Measurements from ENCODE around the gene HRC. TPM values are rescaled to one million over a fixed set of nuclear protein-coding genes. Genes with fewer than 3 reads are reported as not detected.

The HRC gene
- total RNA-seq, 1 donor from 2014 or later, result not detected

DNA sequence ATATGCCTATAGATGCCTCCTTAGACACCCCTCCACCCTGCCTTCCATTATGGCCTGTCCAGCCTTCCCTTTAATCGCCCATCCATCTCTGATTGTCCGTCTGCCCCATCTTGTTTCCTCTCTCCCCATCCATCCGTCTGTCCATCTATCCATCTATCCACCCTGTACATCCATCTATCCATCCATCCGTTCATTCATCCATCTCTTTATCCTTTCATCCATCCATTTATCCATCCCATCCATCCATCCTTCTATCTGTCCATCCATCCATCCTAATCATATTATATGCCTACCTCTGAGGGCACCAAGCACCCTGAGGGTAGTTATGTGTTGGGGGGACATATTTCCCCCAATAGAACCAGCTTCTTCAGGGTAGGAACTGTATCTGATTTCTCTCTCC, 25.5 kb upstream of the HRC start:
- TF ChIP-seq, protein P1, sequence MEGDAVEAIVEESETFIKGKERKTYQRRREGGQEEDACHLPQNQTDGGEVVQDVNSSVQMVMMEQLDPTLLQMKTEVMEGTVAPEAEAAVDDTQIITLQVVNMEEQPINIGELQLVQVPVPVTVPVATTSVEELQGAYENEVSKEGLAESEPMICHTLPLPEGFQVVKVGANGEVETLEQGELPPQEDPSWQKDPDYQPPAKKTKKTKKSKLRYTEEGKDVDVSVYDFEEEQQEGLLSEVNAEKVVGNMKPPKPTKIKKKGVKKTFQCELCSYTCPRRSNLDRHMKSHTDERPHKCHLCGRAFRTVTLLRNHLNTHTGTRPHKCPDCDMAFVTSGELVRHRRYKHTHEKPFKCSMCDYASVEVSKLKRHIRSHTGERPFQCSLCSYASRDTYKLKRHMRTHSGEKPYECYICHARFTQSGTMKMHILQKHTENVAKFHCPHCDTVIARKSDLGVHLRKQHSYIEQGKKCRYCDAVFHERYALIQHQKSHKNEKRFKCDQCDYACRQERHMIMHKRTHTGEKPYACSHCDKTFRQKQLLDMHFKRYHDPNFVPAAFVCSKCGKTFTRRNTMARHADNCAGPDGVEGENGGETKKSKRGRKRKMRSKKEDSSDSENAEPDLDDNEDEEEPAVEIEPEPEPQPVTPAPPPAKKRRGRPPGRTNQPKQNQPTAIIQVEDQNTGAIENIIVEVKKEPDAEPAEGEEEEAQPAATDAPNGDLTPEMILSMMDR (IDR thresholded peaks at IDR 0.05; ENCODE audit: insufficient read depth, low read length, poor library complexity, severe bottlenecking), result no peak
- H3K27me3 ChIP-seq (ENCODE audit: control insufficient read depth, insufficient read depth, low read length), result no peaks in the 10 kb centered on the region

DNA sequence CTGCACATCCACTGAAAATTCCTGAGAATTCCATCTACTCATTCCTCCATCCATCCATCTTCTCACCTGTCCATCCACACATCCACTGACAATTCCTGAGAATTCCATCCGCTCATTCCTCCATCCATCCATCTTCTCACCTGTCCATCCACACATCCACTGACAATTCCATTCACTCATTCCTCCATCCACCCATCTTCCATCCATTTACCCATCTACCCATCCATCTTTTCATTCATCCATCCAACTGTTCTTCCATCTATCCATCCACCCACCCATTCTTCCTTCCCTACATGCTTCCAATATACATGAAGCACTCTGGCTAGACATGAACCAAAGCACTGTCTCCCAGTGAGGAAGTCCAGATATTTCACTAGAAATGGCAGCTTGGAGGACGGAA, 18.0 kb upstream of the HRC start:
- H3K36me3 ChIP-seq (ENCODE audit: control insufficient read depth, insufficient read depth, low read length), result no peaks in the 10 kb centered on the region
- TF ChIP-seq, protein P1 (IDR thresholded peaks at IDR 0.05; ENCODE audit: insufficient read depth, low read length, poor library complexity, severe bottlenecking), result no peak
- no peak overlapping the region for H3K4me3 ChIP-seq (ENCODE audit: low read depth, low read length)
- DNase-seq (ENCODE audit: low read depth), result no peak
- no peaks in the 10 kb centered on the region for H3K27me3 ChIP-seq (ENCODE audit: control insufficient read depth, insufficient read depth, low read length)

More for the DNA sequence above, 25.5 kb upstream of the HRC start:
- Histone ChIP-seq H3K36me3 (ENCODE audit: control insufficient read depth, insufficient read depth, low read length) (no peaks in the 10 kb centered on the region), H3K4me3 (ENCODE audit: low read depth, low read length) (no peak overlapping the region)
- DNase-seq (ENCODE audit: low read depth), result no peak

DNA sequence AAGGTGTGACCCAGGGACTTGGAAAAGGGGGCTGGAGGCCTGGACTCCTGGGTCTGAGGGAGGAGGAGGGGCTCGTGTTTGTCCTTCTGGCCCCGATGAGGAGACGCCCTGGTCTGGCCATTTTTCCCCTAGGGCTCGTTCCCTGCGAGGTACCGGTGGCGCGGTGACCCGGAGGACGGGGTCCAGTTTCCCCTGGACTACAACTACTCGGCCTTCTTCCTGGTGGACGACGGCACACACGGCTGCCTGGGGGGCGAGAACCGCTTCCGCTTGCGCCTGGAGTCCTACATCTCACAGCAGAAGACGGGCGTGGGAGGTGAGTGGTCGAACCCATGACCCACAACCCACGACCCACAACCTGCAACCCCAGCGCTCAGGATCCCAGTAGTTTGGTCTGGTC, 13.2 kb upstream of the HRC start:
- TF ChIP-seq, protein P1 (IDR thresholded peaks at IDR 0.05; ENCODE audit: insufficient read depth, low read length, poor library complexity, severe bottlenecking), result no peak
- Histone ChIP-seq H3K27me3 (ENCODE audit: control insufficient read depth, insufficient read depth, low read length) (peaks cover 11% of the 10 kb centered on the region), H3K36me3 (ENCODE audit: control insufficient read depth, insufficient read depth, low read length) (no peaks in the 10 kb centered on the region), H3K4me3 (ENCODE audit: low read depth, low read length) (no peak overlapping the region)
- no peak for DNase-seq (ENCODE audit: low read depth)

GRCh38 chr19:49167857-49168409, 12.7 kb upstream of the HRC start:
- Histone ChIP-seq H3K27me3 (ENCODE audit: control insufficient read depth, insufficient read depth, low read length) (peaks cover 11% of the 10 kb centered on the region), H3K36me3 (ENCODE audit: control insufficient read depth, insufficient read depth, low read length) (no peaks in the 10 kb centered on the region), H3K4me3 (ENCODE audit: low read depth, low read length) (no peak overlapping the region)
- no peak for DNase-seq (ENCODE audit: low read depth)
- TF ChIP-seq, protein P1 (IDR thresholded peaks at IDR 0.05; ENCODE audit: insufficient read depth, low read length, poor library complexity, severe bottlenecking), result no peak

GRCh38 chr19:49165865-49166301, 10.7 kb upstream of the HRC start:
- H3K27me3 ChIP-seq (ENCODE audit: control insufficient read depth, insufficient read depth, low read length), result peaks cover 11% of the 10 kb centered on the region
- no peak overlapping the region for H3K4me3 ChIP-seq (ENCODE audit: low read depth, low read length)
- DNase-seq (ENCODE audit: low read depth), result no peak
- TF ChIP-seq, protein P1 (IDR thresholded peaks at IDR 0.05; ENCODE audit: insufficient read depth, low read length, poor library complexity, severe bottlenecking), result peak; percentile 19
- no peaks in the 10 kb centered on the region for H3K36me3 ChIP-seq (ENCODE audit: control insufficient read depth, insufficient read depth, low read length)

DNA sequence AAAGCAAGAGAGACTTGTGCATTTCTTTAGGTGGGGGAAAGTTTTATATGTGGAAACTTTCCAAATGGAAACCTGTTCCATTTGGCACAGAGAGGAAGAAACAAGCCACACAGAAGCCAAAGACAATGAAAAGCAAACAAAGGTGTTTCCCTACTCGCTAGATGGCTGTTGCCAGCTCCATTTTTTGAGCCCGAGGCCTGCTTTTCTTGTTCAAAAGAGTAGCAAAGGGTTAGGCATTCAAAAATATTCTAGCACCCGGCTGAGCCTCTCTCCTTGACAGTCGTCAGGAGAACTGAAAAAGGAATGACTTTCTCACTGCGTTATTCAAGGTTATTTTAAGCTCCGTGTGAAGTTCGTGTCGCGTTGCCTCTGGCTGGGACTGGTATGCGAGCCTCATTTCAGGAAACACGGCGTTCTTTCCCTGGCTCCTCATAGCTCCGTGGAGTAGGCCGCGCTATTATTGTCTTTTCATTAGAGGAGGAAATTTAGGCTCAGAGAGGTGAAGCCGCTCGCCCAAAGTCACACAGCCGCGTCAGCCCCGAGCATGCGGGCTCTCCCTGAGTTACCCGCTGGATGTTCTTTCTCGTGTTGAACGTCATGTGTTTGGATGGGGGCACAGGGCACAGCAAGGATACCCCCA, 10.0 kb upstream of the HRC start:
- TF ChIP-seq, protein P1 (IDR thresholded peaks at IDR 0.05; ENCODE audit: insufficient read depth, low read length, poor library complexity, severe bottlenecking), result no peak
- Histone ChIP-seq H3K27me3 (ENCODE audit: control insufficient read depth, insufficient read depth, low read length) (peaks cover 11% of the 10 kb centered on the region), H3K36me3 (ENCODE audit: control insufficient read depth, insufficient read depth, low read length) (no peaks in the 10 kb centered on the region), H3K4me3 (ENCODE audit: low read depth, low read length) (no peak overlapping the region)
- DNase-seq (ENCODE audit: low read depth), result no peak
